HEK293T (cell line): Measurements from ENCODE around the gene AKNA.

Source experiments
- ARNT ChIP-seq: fragments of 450-650 bp; IDR thresholded peaks from 2 replicates; pipeline ENCODE4 v1.6.1; 2017; ENCODE audit warnings: mild to moderate bottlenecking
- ELF4 ChIP-seq: fragments of 450-650 bp; IDR thresholded peaks from 2 replicates; pipeline ENCODE4 v1.6.1; 2017; ENCODE audit warnings: antibody characterized with exemption
- FOXA1 ChIP-seq: fragments of 450-650 bp; IDR thresholded peaks from 2 replicates; pipeline ENCODE4 v1.6.1; 2016; ENCODE audit warnings: mild to moderate bottlenecking
- FOXK2 ChIP-seq: fragments of 450-650 bp; IDR thresholded peaks from 2 replicates; pipeline ENCODE4 v1.6.1; 2016; ENCODE audit warnings: mild to moderate bottlenecking
- HDGF ChIP-seq: fragments of 450-650 bp; IDR thresholded peaks from 2 replicates; pipeline ENCODE4 v1.6.1; 2017; ENCODE audit warnings: antibody characterized with exemption, borderline replicate concordance
- PKNOX1 ChIP-seq: fragments of 450-650 bp; IDR thresholded peaks from 2 replicates; pipeline ENCODE4 v1.6.1; 2016
- SUZ12 ChIP-seq: fragments of 450-650 bp; IDR thresholded peaks from 2 replicates; pipeline ENCODE4 v1.6.1; 2016; ENCODE audit warnings: mild to moderate bottlenecking
- TARDBP ChIP-seq: fragments of 450-650 bp; IDR thresholded peaks from 2 replicates; pipeline ENCODE4 v1.6.1; 2016
- ZNF384 ChIP-seq: fragments of 450-650 bp; IDR thresholded peaks from 2 replicates; pipeline ENCODE4 v1.6.1; 2016

DNA sequence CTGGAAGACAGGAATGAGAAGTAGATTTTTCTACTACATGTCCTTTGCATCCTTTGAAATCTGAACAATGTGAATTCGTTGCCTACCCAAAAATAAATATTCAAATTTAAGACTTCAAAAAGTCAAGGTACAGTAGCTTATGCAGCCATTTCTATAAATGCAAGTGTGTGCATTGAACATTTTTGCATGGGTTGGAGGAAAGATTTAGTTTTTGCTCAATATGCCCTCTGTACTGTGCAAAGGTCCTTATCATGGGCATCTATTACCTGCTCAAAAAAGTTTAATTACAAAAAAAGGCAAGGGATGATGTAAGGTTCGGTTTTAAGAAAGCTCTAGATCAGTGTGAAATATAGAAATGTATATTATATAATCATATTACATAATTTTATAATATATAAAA lies 22.6 kb downstream of the AKNA start:
- TF ChIP-seq ARNT = no peak
- no peak for TF ChIP-seq FOXA1
- no peak for TF ChIP-seq PKNOX1
- no peak for TF ChIP-seq TARDBP
- TF ChIP-seq ELF4 = no peak
- TF ChIP-seq SUZ12 = no peak
- TF ChIP-seq FOXK2 = no peak
- no peak for TF ChIP-seq HDGF
- no peak for TF ChIP-seq ZNF384
